TTC549 (cell line): ENCODE measurements around the gene DUOX1.
A peak's percentile ranks its signal among the peaks of the same experiment; 100 is the strongest.

ENCODE experiments used
- FAIRE-seq: peaks from 2 replicates; lab custom pipeline; 2012; peaks lifted over from hg19 to GRCh38; lab: Jason Lieb, UNC

DUOX1 gene

GRCh38 chr15:45187894-45188830 lies 58.4 kb downstream of the DUOX1 start, which contains the start of gene SHF:
TSS of gene SHF (minus strand) at chr15:45187966. CDS start at chr15:45187951, 15 bp downstream.
- FAIRE-seq = no peak

- no peak for FAIRE-seq
Observed at GRCh38 chr15:45197512-45197911, 67.7 kb downstream of the DUOX1 start.

- peak; percentile 56 for FAIRE-seq
Observed at GRCh38 chr15:45198337-45199135, 68.7 kb downstream of the DUOX1 start.

GRCh38 chr15:45199136-45199810 lies 69.5 kb downstream of the DUOX1 start:
- FAIRE-seq = no peak

GRCh38 chr15:45200001-45200798 lies 70.4 kb downstream of the DUOX1 start:
- FAIRE-seq = peak; percentile 93

GRCh38 chr15:45200799-45201556 lies 71.2 kb downstream of the DUOX1 start:
- FAIRE-seq = no peak

- no peak for FAIRE-seq
Observed at GRCh38 chr15:45201557-45201859, 71.7 kb downstream of the DUOX1 start.

GRCh38 chr15:45201869-45202268 lies 72.1 kb downstream of the DUOX1 start:
- FAIRE-seq = no peak

GRCh38 chr15:45203182-45203581 lies 73.4 kb downstream of the DUOX1 start:
- no peak for FAIRE-seq

- FAIRE-seq = no peak
Observed at GRCh38 chr15:45205192-45205591, 75.4 kb downstream of the DUOX1 start.

GRCh38 chr15:45212493-45212892 lies 82.7 kb downstream of the DUOX1 start:
- no peak for FAIRE-seq
